G401.6 (cell line): Measurements from ENCODE around the gene AHNAK2.
"Not testable (repeated sequence)": the region's sequence is repeated elsewhere in the genome, so short reads cannot be mapped to it uniquely, and the experiment has no call there.

ENCODE experiments used
- FAIRE-seq: peaks from 2 replicates; lab custom pipeline; 2012; peaks lifted over from hg19 to GRCh38; lab: Jason Lieb, UNC

Gene AHNAK2

GRCh38 chr14:104951863-104952657 lies 26.1 kb downstream of the AHNAK2 start:
- FAIRE-seq = not testable (repeated sequence)

- not testable (repeated sequence) for FAIRE-seq
These were observed 27.5 kb downstream of the AHNAK2 start for GRCh38 chr14:104950701-104951100.

- no peak for FAIRE-seq
These were observed 28.2 kb downstream of the AHNAK2 start for GRCh38 chr14:104950021-104950420.

GRCh38 chr14:104949406-104949955 lies 28.7 kb downstream of the AHNAK2 start:
- FAIRE-seq = not testable (repeated sequence)

GRCh38 chr14:104948736-104949031 lies 29.5 kb downstream of the AHNAK2 start:
- FAIRE-seq = no peak

- FAIRE-seq = not testable (repeated sequence)
These were observed 30.1 kb downstream of the AHNAK2 start for GRCh38 chr14:104947881-104948735.

GRCh38 chr14:104947201-104947600 lies 31.0 kb downstream of the AHNAK2 start:
- FAIRE-seq = not testable (repeated sequence)

GRCh38 chr14:104945986-104946965 lies 31.9 kb downstream of the AHNAK2 start:
- not testable (repeated sequence) for FAIRE-seq

GRCh38 chr14:104945266-104945665 lies 32.9 kb downstream of the AHNAK2 start:
- not testable (repeated sequence) for FAIRE-seq

- not testable (repeated sequence) for FAIRE-seq
These were observed 33.6 kb downstream of the AHNAK2 start for GRCh38 chr14:104944436-104945205.

- FAIRE-seq = not testable (repeated sequence)
These were observed 34.2 kb downstream of the AHNAK2 start for GRCh38 chr14:104944016-104944308.

GRCh38 chr14:104943216-104944015 lies 34.8 kb downstream of the AHNAK2 start:
- FAIRE-seq = not testable (repeated sequence)

- FAIRE-seq = no peak
These were observed 35.6 kb downstream of the AHNAK2 start for GRCh38 chr14:104942586-104942985.

GRCh38 chr14:104941508-104942365 lies 36.4 kb downstream of the AHNAK2 start:
- no peak for FAIRE-seq

GRCh38 chr14:104940526-104941150 lies 37.5 kb downstream of the AHNAK2 start:
- FAIRE-seq = no peak

GRCh38 chr14:104939666-104940410 lies 38.3 kb downstream of the AHNAK2 start:
- FAIRE-seq = no peak

- no peak for FAIRE-seq
These were observed 39.2 kb downstream of the AHNAK2 start for GRCh38 chr14:104938960-104939359.

- no peak for FAIRE-seq
These were observed 39.7 kb downstream of the AHNAK2 start for GRCh38 chr14:104938436-104938835.
